Measurements from ENCODE around the gene HAPLN1.
"Not testable (repeated sequence)": the region's sequence is repeated elsewhere in the genome, so short reads cannot be mapped to it uniquely, and the experiment has no call there.

The HAPLN1 gene

DNA sequence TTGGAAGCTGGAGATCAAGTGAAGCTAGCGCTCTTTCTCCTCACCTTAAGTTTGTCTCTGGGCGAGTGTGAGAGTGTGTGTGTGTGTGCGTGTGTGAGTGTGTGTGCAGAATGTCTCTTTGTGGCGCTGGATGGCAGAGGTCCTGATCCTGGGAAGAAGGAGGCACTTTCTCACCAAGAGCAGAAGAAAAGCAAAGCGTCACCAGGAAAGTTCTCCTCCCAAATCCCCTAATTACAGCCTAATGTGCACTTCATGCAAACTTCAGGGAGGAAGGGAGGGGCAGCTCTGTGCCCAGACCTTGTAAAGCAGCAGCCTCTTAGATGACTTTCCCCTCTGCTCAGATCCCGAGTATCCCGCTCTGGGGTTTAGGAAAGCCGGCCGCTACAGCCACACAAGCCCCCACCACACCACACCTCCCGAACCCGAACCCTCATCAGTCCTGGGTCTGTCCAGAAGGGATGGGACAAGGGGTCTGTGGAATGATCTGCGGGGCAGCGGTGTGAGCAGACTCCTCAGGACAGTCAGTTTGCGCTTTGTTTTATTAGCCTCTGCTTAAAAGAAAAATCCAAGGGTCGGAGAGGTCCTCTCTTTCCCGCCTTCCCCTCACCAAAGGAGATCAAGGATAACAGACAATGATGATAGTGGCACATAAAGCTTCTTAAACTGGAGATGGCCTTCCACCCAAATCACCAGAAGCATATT is at the start of gene HAPLN1:
Gene HAPLN1, minus strand, starts transcription at position 20 of the 702 bp plus-strand sequence. CDS start 47,332 bp downstream, outside the sequence.
- Mint-ChIP-seq H3K27me3 (peaks cover 75% of the 10 kb centered on the region), H3K4me3 (peak within 1 kb of the TSS; percentile 63), H3K27ac (no peak within 1 kb of the TSS), H3K4me1 (ENCODE audit: low read depth) (peaks cover 8% of the 10 kb centered on the region), H3K9me3 (no peaks in the 10 kb centered on the region), H3K36me3 (ENCODE audit: low read depth) (no peaks in the 10 kb centered on the region)

DNA sequence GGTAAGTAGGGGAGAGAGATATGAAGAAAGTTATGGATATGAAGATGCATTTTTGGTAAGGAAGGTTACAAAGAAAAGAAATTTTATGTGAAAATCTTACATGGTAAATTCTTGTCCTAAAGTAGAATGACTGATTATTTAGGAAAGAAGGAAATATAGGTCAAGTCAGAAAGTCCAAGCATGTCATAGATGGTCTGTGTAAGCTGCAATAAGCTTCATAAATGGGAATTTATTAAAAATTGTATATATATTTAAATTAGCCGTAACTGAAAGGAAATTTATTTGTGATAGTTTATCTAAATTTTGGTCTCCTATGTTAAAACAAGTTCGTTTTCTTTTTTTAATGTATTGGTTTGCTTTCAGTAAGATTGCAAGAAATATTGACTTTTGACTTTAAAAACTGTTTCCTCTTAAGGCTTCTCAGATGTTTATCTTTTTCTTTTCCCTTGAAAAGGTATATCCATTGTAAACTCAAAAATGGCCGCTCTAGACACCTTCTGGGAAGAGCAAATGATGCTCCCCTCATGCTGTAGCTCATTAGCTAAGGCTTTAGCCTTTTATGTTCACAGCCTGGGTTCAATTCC is 46.8 kb upstream of the HAPLN1 start:
- Mint-ChIP-seq H3K27ac (no peak overlapping the region), H3K36me3 (ENCODE audit: low read depth) (no peaks in the 10 kb centered on the region)

DNA sequence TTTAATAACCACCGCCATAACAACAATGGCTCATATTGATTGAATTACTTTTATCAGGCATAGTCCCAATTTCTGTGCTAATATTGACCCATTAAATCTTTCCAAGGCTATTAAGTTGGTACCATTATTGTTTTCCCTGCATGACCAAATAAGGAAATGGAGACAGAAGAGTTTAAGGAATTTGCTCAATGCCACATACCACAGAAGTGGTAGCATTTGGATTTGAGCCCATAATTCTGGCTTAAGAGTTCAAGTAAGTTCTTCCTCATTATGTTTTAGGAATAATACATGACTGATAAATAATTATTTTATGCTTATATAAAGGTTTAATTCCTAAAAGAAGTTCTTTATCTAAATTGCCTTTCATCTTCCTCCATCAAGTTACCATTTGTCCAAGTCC is 43.4 kb upstream of the HAPLN1 start:
- Mint-ChIP-seq H3K9me3 (peaks cover 16% of the 10 kb centered on the region), H3K27ac (no peak overlapping the region), H3K27me3 (no peaks in the 10 kb centered on the region), H3K4me1 (ENCODE audit: low read depth) (no peaks in the 10 kb centered on the region), H3K36me3 (ENCODE audit: low read depth) (no peaks in the 10 kb centered on the region), H3K4me3 (no peak overlapping the region)

More for the DNA sequence above, 46.8 kb upstream of the HAPLN1 start:
- no peak overlapping the region for H3K4me3 Mint-ChIP-seq
- peaks cover 18% of the 10 kb centered on the region for H3K9me3 Mint-ChIP-seq
- no peaks in the 10 kb centered on the region for H3K27me3 Mint-ChIP-seq
- H3K4me1 Mint-ChIP-seq (ENCODE audit: low read depth), result no peaks in the 10 kb centered on the region

DNA sequence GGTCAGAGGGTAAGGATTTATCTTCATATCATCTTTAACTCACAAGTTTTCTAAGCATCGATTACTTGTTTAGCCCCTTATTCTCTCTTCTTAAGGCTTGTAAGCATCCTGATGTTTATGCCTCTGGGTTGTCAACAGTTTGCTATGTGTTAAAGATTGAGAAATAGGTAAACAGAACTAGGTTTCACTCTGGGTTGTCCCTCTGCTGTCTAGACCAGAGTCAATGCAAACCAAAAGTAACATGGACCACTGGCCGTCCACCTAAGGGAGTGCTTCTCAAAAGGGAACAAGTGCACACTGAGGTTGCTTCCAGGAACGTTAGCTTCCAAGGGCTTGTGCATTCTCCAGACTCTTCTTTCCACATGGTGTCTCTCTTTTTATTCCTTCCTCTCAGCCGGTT is 39.9 kb upstream of the HAPLN1 start:
- no peak overlapping the region for H3K27ac Mint-ChIP-seq
- no peaks in the 10 kb centered on the region for H3K27me3 Mint-ChIP-seq
- no peaks in the 10 kb centered on the region for H3K36me3 Mint-ChIP-seq (ENCODE audit: low read depth)
- H3K4me1 Mint-ChIP-seq (ENCODE audit: low read depth), result no peaks in the 10 kb centered on the region
- H3K4me3 Mint-ChIP-seq, result no peak overlapping the region
- H3K9me3 Mint-ChIP-seq, result peaks cover 7% of the 10 kb centered on the region

DNA sequence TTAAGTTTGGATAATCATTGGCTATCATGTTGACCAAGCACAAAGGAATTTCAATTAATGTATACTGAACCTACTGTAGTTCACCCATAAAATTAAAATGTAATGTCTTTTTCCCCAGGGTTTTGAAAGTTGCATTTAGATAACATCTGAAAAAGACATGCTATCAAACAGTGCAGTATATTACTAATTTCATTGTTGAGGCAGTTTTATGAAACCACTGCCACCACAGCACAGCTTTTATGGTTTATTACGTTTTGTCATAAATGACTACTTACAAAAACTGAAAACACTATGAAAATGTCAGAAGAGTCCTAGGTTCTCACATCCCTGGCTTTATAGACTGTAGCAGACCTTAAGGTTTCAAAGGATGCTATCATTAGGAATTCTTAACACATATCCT is 32.0 kb upstream of the HAPLN1 start:
- H3K9me3 Mint-ChIP-seq, result peaks cover 15% of the 10 kb centered on the region
- H3K27me3 Mint-ChIP-seq, result peaks cover 4% of the 10 kb centered on the region
- no peaks in the 10 kb centered on the region for H3K36me3 Mint-ChIP-seq (ENCODE audit: low read depth)
- H3K4me3 Mint-ChIP-seq, result no peak overlapping the region
- H3K27ac Mint-ChIP-seq, result no peak overlapping the region
- H3K4me1 Mint-ChIP-seq (ENCODE audit: low read depth), result no peaks in the 10 kb centered on the region

DNA sequence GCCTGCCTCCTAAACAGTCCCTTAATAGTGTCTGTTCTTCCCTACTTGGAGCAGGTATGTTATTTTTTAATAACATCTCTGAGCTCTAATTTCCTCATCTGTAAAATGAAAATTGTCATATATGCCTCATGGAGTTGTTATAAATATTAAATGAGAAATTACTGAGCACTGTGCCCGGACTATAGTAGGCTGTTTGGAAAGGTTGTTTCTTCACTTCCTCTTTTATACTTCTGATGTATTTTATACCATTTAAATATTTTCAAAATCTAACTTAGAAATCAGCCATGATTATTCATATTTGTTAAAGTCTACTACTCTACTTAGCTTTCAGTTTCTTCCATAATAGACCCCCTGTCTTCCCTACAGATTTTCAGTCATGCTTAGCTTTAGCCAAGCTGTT is 30.5 kb upstream of the HAPLN1 start:
- H3K27ac Mint-ChIP-seq, result no peak overlapping the region
- H3K4me1 Mint-ChIP-seq (ENCODE audit: low read depth), result no peaks in the 10 kb centered on the region
- peaks cover 4% of the 10 kb centered on the region for H3K27me3 Mint-ChIP-seq
- peaks cover 15% of the 10 kb centered on the region for H3K9me3 Mint-ChIP-seq
- no peaks in the 10 kb centered on the region for H3K36me3 Mint-ChIP-seq (ENCODE audit: low read depth)
- no peak overlapping the region for H3K4me3 Mint-ChIP-seq

DNA sequence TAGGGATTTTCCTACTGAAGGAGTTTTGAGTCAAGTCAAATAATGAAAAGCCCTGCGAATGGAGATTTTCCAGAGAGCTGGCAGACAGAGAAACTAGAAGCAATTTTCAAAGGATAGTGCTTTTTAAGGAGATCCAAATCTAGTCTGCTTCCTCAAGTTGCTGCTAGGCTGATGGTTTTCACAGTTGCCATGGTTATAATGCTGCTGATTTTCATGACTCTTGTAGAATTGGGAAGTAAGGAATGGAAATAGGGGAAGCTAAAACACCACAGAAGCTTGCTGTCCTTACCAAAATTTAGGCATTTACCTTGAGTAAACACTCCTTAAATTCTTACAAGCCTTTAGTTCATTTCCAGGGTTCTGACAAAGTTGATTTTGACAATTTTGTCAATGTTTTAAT is 30.1 kb upstream of the HAPLN1 start:
- Mint-ChIP-seq H3K4me3 (no peak overlapping the region), H3K27me3 (peaks cover 4% of the 10 kb centered on the region), H3K27ac (no peak overlapping the region), H3K36me3 (ENCODE audit: low read depth) (no peaks in the 10 kb centered on the region), H3K4me1 (ENCODE audit: low read depth) (no peaks in the 10 kb centered on the region), H3K9me3 (peaks cover 15% of the 10 kb centered on the region)

DNA sequence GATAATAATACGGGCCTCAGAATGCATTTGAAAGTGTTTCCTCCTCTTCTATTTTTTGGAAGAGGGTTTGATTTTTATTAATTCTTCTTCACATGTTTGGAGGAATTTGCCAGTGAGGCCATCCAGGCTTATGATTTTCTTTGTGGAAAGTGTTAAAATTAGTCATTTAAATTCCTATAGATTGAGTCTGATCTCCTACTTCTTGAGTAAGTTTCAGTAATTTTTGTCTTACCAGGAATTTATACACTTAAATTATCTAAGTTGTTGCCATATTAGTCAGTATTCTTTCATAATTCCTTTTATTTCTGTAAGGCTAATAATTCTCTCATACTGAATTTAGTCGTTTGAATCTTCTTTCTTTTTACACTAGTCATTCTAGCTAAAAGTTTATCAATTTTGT is 25.2 kb upstream of the HAPLN1 start:
- no peak overlapping the region for H3K4me3 Mint-ChIP-seq

DNA sequence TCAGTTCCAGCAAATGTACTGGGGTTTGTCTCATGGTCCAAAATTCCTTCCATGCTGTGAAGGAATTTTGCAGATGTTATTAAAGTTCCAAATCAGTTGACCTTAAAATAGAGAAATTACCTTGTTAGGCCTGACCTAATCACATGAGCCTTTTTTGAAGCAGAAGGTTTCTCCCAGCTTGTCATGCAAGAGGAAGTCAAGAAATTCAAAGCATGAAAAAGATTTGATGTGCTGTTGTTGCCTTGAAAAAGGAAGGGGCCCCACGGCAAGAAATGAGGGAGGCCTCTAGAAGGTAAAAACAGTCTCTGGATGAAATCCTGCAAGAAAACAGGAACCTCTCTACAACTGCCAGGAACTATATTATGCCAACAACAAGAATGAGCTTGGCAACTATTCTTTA is 24.2 kb upstream of the HAPLN1 start:
- no peak overlapping the region for H3K4me3 Mint-ChIP-seq
- peaks cover 10% of the 10 kb centered on the region for H3K9me3 Mint-ChIP-seq
- H3K4me1 Mint-ChIP-seq (ENCODE audit: low read depth), result no peaks in the 10 kb centered on the region
- no peak overlapping the region for H3K27ac Mint-ChIP-seq
- H3K36me3 Mint-ChIP-seq (ENCODE audit: low read depth), result no peaks in the 10 kb centered on the region
- H3K27me3 Mint-ChIP-seq, result no peaks in the 10 kb centered on the region

More for the DNA sequence above, 25.2 kb upstream of the HAPLN1 start:
- Mint-ChIP-seq H3K27ac (no peak overlapping the region), H3K27me3 (no peaks in the 10 kb centered on the region), H3K36me3 (ENCODE audit: low read depth) (no peaks in the 10 kb centered on the region), H3K9me3 (peaks cover 11% of the 10 kb centered on the region), H3K4me1 (ENCODE audit: low read depth) (no peaks in the 10 kb centered on the region)

DNA sequence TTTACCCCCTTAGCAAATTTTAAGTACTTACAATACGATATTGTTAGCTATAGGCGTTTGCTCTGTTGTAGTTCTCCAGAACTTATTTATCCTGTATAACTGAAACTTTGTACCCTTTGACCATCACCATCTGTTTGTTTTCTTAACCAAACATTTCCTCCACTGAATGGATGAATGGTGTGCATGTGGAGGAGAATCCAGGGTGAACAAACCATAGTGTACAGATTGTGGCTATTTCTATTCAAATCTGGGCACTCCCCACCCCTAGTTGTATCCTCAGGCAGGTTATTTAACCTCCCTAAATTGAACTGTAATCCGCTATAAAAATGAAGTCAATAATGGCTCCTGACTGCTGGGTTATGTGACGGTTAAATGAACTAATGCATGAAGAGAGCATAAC is 21.4 kb upstream of the HAPLN1 start:
- Mint-ChIP-seq H3K4me3 (no peak overlapping the region), H3K27me3 (no peaks in the 10 kb centered on the region), H3K27ac (no peak overlapping the region), H3K9me3 (no peaks in the 10 kb centered on the region), H3K36me3 (ENCODE audit: low read depth) (no peaks in the 10 kb centered on the region), H3K4me1 (ENCODE audit: low read depth) (no peaks in the 10 kb centered on the region)

DNA sequence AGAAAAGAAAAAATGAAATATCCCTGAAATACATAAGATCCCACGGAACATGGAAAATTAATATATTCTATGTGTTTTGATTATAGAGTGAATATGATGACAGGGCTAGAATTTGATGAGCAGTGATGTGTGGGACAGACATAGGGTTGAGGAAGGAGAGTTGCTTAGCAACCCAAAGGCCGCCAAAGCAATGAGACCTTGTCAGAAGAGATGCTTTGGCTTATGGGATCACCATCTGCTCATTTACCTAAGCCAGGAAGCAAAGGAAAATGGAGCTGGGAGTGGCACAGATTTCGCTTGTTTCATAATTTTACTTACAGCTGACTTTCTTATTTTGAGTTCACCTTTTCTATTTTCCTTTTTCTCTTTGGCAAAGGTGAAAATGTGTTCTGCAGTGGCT is 20.9 kb upstream of the HAPLN1 start:
- H3K4me3 Mint-ChIP-seq, result no peak overlapping the region
- H3K36me3 Mint-ChIP-seq (ENCODE audit: low read depth), result no peaks in the 10 kb centered on the region
- no peak overlapping the region for H3K27ac Mint-ChIP-seq
- no peaks in the 10 kb centered on the region for H3K27me3 Mint-ChIP-seq
- H3K4me1 Mint-ChIP-seq (ENCODE audit: low read depth), result no peaks in the 10 kb centered on the region
- no peaks in the 10 kb centered on the region for H3K9me3 Mint-ChIP-seq

DNA sequence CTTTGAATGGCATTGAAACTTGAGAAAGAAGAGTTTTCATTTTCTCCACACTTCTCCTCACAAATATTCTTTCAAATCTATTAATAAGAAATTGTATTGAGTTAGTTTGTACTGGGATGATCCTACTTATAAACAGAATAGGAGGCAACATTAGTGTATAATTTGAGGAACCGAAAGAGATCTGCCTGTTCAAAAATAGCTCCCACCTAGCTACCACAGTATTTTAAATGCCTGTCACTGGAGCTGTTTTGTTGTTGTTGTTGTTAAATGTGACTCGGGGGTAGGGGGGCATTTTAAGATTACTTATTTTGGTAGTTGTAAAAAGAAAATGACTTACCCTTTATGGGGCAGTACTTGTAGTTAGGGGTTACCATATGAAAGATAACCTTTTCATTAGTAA is 20.1 kb upstream of the HAPLN1 start:
- H3K4me3 Mint-ChIP-seq, result no peak overlapping the region
- no peaks in the 10 kb centered on the region for H3K27me3 Mint-ChIP-seq
- H3K36me3 Mint-ChIP-seq (ENCODE audit: low read depth), result no peaks in the 10 kb centered on the region
- no peaks in the 10 kb centered on the region for H3K4me1 Mint-ChIP-seq (ENCODE audit: low read depth)
- no peak overlapping the region for H3K27ac Mint-ChIP-seq
- H3K9me3 Mint-ChIP-seq, result no peaks in the 10 kb centered on the region

DNA sequence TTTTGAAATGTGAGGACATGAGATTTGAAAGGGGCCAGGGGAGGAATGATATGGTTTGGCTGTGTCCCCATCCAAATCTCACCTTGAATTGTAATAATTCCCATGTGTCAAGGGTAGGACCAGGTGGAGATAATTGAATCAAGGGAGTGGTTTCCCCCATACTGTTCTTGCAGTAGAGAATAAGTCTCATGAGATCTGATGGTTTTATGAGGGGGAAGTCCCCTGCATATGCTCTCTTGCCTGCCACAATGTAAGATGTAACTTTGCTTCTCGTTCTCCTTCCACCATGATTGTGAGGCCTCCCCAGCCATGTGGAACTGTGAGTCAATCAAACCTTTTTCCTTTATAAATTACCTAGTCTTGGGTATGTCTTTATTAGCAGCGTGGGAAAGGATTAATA is 15.5 kb upstream of the HAPLN1 start:
- H3K27me3 Mint-ChIP-seq; H3K9me3 Mint-ChIP-seq; H3K4me1 Mint-ChIP-seq (ENCODE audit: low read depth); H3K4me3 Mint-ChIP-seq; H3K36me3 Mint-ChIP-seq (ENCODE audit: low read depth); H3K27ac Mint-ChIP-seq: not testable (repeated sequence)

DNA sequence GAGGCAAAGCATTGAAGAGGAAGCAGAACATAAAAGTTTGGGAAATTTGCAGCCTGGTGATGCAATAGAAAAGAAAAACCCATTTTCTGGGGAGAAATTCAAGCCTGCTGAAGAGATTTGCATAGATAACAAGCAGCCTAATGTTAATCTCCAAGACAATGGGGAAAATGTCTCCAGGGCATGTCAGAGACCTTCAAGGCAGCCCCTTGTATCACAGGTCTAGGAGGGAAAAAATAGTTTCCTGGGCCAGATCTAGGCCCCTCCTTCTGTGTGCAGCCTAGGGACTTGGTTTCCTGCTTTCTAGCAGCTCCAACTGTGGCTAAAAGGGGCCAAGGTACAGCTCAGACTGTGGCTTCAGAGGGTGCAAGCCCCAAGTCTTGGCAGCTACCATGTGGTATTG is 14.4 kb upstream of the HAPLN1 start:
- not testable (repeated sequence) for H3K27ac Mint-ChIP-seq; H3K27me3 Mint-ChIP-seq; H3K9me3 Mint-ChIP-seq; H3K36me3 Mint-ChIP-seq (ENCODE audit: low read depth); H3K4me3 Mint-ChIP-seq; H3K4me1 Mint-ChIP-seq (ENCODE audit: low read depth)

DNA sequence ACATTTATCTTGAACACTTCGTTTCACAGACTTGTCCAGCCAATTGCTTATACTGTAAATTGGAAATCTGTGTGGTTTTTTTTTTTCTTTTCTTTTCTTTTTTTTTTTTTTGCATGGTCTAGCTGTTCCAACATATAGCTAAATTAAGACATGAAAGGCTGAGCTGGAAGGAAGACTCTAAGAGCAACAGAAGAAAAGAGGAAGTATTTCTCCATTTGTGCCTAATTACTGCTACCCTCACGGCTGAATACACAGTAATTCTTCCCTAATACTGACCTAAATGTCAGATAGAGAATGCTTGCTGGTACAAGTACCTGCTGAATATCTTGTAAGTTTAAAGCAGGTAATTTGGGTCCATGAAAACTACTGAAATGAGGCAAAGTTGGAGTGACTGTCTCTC is 11.0 kb upstream of the HAPLN1 start:
- Mint-ChIP-seq H3K27me3 (peaks cover 11% of the 10 kb centered on the region), H3K9me3 (peaks cover 10% of the 10 kb centered on the region), H3K4me3 (no peak overlapping the region), H3K4me1 (ENCODE audit: low read depth) (no peaks in the 10 kb centered on the region), H3K27ac (no peak overlapping the region), H3K36me3 (ENCODE audit: low read depth) (no peaks in the 10 kb centered on the region)

DNA sequence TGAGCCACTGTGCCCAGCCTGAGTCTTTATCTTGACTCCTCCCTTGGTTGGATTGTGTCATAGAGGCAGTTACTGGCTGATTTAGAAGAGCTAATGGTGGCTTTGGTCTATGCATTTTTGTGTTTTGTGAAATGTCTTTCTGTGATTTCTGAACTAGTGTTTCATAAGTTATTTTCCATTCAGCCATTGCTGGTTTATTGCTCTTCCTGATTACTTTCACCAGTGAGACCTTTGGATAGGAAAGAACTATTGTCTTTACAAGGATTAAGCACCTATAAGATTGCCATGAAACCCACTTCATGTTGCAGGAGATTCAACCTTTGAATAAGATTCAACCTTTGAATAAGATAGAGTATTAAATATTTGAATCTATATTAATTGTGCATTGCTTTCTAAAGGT is 8.7 kb upstream of the HAPLN1 start:
- H3K4me3 Mint-ChIP-seq, result no peak overlapping the region
- H3K4me1 Mint-ChIP-seq (ENCODE audit: low read depth), result no peaks in the 10 kb centered on the region
- H3K27me3 Mint-ChIP-seq, result peaks cover 23% of the 10 kb centered on the region
- peaks cover 4% of the 10 kb centered on the region for H3K9me3 Mint-ChIP-seq
- no peak overlapping the region for H3K27ac Mint-ChIP-seq
- no peaks in the 10 kb centered on the region for H3K36me3 Mint-ChIP-seq (ENCODE audit: low read depth)
